Suprapubic skin (tissue), 3 donors: Measurements from ENCODE around the gene SPCS3.

Experiments
- POLR2AphosphoS5 ChIP-seq, 3 donors: sonication (generic); formaldehyde crosslinking; IDR thresholded peaks; one replicate each; pipeline ENCODE4 v1.6.1; 2017; ENCODE audit warnings: antibody characterized with exemption in 3 of 3
- TF ChIP-seq, protein P1 (sequence below), 2 donors: fragments of 200-600 bp in 1 of 2; fragments of 450-650 bp in 1 of 2; sonication (generic) in 1 of 2; IDR thresholded peaks; one replicate each; pipeline ENCODE4 v1.5.1; 2016 to 2019; ENCODE audit warnings: antibody characterized with exemption in 2 of 2, mild to moderate bottlenecking in 1 of 2, moderate library complexity in 1 of 2

DNA sequence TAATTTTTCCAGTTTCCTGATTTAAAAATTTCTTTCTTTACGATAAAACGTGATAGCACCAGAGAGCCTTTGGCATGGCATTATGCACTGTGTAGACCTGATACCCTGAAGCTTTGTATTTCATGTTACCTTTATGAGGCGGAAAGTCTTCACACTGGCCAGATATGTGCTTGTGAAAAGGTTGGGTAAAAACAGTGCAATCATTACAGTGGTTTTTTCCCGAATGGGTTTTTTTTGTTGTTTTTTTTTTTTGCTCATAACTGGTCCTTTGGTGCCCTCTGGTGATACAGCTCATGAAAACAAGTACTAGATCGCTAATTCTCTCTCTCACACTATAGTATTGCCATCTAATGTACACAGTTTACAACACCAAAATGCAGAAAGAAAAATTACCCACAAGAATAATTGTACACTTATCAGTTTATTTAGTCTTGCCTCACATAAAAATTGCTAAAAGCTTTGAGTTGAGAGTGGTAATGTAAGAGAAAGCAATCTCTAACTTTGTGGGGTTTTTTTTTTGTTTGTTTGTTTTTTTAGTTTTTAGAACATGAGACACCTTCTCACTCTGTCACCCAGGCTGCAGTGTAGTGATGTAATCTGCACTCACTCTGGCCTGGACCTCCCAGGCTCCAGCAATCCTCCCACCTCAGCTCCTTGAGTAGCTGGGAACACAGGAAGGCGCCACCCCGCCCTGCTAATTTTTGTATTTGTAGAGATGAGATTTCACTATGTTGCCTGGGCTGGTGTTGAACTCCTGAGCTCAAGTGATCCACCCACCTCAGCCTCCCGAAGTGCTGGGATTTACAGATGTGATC is 21.3 kb downstream of the SPCS3 start:
- no peak for TF ChIP-seq POLR2AphosphoS5 (IDR thresholded peaks at IDR 0.05)
- TF ChIP-seq, protein P1, sequence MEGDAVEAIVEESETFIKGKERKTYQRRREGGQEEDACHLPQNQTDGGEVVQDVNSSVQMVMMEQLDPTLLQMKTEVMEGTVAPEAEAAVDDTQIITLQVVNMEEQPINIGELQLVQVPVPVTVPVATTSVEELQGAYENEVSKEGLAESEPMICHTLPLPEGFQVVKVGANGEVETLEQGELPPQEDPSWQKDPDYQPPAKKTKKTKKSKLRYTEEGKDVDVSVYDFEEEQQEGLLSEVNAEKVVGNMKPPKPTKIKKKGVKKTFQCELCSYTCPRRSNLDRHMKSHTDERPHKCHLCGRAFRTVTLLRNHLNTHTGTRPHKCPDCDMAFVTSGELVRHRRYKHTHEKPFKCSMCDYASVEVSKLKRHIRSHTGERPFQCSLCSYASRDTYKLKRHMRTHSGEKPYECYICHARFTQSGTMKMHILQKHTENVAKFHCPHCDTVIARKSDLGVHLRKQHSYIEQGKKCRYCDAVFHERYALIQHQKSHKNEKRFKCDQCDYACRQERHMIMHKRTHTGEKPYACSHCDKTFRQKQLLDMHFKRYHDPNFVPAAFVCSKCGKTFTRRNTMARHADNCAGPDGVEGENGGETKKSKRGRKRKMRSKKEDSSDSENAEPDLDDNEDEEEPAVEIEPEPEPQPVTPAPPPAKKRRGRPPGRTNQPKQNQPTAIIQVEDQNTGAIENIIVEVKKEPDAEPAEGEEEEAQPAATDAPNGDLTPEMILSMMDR (IDR thresholded peaks at IDR 0.05), result peak in 1 of 2 donors; percentile 19
